RPMI7951 (cell line): Measurements from ENCODE around the gene ANKRD33B. TPM values are rescaled to one million over a fixed set of nuclear protein-coding genes. Genes with fewer than 3 reads are reported as not detected.

Source experiments
- DNase-seq: peaks from one replicate; pipeline ENCODE4 v3.0.0-alpha.2; 2012; ENCODE audit warnings: low read depth
- total RNA-seq: library from RNA; depleted of rRNA; stranded (reverse); fragments of >200 nt; shearing (Covaris generic); gene quantifications from 2 replicates; pipeline ENCODE4 v1.2.3, GENCODE V29; 2014

Gene ANKRD33B
- total RNA-seq, 1 experiment from 2014 or later, result 0.36 TPM

DNA sequence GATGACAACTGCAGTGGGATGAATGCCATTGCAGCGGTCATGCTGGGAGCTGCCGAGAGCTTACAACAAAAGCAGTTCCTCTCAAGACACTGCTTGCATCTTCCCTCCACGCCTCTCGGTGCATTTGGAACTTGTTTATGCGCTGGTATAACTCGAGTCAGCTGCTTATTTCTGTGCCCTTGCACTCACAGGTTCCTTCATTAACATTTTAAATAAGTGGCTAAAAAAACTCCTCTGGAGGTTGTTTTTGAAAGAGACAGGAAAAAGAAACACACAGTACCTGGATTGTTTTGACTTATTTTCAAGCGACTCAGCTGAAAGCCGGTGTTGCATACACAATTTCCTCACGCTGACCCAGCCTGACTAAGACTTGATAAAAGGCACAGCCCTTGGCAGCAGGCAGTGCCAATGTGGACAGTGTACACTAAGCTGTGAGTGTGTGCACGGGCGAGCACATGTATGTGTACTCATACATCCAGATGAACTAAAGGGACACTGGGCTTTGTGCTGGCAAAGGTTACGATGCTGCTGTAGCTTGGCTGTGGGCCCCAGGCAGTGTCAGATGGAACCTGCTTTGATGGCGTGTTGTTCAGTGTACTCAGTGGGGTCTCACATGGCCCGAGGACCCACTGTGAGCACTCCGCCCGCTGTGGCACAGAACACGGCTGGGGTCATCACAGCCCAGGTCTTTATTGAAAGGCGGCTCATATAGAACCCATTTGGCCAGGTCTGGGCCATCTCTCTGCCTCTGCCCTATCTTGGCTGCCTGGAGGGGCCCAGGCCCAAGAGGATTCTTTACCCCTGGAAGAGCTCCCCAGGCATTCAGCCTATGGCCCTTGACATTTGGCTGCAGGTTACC lies 92.3 kb downstream of the ANKRD33B start:
- no peak for DNase-seq

DNA sequence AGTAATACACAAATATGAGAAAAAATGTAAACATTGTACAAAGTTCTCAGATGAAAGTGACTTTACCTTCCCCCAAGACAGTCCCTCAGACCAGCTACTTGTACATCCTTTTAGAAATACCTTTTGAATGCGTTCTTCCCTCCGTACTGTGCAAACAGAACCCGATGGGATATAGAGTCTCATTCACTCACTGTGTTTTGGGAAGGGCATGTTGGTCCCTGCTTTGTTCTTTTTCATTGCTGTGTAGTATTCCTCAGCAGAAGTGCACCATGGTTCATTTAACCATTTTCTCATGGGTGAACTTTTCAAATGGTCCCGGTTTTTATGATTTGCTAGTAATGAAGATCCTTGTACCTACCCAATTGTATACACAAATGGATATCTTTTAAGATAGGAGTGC lies 94.4 kb downstream of the ANKRD33B start:
- no peak for DNase-seq

DNA sequence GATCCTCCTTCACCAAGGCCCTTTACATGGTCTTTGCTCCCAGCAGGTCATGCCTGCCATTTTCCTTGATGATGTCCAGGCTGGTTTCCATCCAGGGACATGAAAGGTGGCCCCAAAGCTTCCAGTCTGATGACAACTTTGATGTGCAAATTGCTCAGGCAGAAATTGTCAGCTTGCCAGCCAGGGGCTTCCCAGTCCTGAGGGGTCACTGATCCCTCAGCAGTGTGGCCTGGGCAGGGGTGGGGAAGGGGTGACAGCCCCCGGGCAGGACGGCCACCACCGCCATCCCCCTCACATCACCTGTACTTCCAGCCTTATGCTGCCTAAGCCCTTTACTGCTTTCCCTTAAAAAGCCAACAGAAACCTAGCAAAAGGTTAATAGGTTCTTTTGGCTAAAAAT lies 96.3 kb downstream of the ANKRD33B start:
- no peak for DNase-seq

GRCh38 chr5:10660720-10661387 lies 97.0 kb downstream of the ANKRD33B start:
- no peak for DNase-seq

GRCh38 chr5:10661401-10661800 lies 97.5 kb downstream of the ANKRD33B start:
- DNase-seq, result no peak

DNA sequence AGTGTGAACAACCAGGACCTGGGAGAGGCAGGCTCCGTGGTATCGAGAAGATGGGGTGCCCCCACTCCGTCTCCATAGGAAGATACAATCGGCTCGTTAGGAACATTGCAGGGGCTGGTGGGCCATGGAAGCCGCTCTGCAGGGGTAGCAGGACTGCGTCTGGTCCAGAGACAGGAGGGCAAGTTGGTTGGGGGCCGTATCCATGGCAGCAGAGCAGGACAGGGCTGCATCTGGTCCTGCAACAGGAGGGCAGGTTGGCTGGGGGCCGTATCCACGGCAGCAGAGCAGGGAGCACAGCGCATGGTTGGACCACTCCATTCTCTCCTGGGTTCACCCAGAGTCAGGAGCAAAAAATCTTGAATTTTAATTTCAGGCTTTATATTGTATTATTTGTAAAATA lies 98.2 kb downstream of the ANKRD33B start:
- DNase-seq, result no peak

- DNase-seq, result no peak
Measured at GRCh38 chr5:10662661-10663488, 99.0 kb downstream of the ANKRD33B start.

DNA sequence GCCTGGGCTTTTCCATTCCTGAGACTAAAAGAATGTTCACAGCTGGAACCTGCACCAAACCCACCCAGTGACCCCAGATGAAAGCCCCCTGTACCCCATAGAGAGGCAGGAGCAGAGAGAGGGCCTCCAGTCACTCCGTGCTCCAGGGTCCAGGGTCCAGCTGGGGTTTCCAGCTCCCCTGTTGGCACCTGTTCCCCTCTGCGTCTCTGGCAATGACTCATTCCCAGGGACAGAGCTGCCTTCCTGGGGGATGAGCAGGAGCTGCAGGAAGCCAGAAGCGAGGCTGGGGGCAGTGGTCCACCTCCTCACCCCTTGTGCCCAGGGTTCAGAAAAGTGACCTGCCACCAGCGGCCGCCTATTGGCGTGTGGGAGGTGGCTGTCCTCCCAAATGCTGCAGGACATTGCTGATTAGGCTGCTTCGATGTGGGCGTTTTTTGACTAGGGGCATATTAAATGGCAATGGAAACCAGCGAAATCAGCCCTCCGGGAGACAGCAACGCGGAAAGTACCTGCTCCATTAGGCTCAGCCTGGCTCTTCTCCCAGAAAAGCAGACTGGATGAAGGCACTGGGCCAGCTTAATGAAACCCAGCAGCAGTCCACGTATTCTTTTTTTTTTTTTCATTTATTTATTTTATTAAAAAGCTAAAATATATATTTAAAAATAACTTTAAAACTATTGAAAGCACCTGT lies 99.8 kb downstream of the ANKRD33B start:
- peak; percentile 66 for DNase-seq

DNA sequence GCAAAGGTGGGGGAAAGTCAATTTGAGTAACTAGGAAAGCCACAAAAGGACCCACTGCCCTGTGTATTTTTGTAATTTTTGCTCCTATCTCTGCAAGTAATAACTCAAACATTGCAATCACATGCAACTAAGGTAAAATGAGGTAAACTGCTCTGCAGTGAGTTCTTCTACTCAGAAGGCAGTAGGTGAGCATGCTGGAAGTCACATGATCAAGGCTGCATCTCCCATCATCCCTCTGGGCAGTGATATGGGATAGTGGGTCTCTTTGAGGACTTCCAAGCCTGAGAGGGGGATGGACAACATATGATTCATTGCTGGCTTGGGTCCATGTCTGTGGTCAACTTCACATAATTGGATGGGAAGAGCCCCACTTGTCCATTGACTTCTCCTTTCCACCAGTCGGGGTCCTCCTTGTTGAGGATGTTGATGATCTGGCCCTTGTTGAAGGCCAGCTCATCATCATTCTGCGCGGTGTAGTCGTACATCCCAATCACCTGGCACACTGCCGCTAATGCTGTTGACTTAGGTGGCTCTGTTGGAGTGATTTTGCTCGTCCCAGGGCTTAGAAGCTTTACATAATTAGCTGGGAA lies 100.4 kb downstream of the ANKRD33B start:
- DNase-seq, result peak; percentile 64

- no peak for DNase-seq
Measured at GRCh38 chr5:10665799-10666198, 101.9 kb downstream of the ANKRD33B start.

DNA sequence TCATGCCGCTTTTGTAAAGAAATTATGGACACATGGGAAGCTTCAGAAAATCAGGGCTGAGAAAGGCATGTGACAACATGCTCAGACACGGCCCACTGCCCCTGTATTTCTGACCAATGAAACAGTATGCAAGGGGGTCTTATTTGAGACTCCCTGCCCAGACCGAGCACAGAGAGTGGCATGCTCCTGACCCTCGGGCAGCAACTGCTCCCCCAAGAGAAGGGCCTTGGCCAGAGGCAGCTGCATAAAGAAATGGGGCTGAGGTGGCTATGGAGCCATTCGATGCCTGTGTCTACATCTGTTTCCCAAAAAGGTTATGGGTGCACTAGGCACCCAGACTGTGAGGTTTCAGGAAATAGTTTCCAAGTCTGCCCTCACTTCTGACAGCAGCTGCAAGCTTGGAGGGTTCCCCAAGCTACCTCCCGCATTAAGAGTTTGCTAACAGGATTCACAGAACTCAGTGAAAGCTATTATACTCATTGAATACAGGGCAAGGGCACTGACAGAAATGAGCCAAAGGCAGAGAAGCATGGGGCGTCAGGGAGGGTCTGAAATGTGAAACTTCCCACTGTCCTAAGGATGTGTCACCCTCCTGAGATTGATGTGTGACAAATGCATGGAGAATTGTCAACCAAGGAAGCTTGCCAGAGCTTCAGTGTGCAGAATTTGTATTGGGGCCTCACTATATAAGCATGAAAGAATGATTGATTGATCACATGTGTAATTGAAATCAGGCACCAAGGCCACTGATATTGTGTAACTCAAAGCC lies 102.8 kb downstream of the ANKRD33B start:
- DNase-seq, result no peak

DNA sequence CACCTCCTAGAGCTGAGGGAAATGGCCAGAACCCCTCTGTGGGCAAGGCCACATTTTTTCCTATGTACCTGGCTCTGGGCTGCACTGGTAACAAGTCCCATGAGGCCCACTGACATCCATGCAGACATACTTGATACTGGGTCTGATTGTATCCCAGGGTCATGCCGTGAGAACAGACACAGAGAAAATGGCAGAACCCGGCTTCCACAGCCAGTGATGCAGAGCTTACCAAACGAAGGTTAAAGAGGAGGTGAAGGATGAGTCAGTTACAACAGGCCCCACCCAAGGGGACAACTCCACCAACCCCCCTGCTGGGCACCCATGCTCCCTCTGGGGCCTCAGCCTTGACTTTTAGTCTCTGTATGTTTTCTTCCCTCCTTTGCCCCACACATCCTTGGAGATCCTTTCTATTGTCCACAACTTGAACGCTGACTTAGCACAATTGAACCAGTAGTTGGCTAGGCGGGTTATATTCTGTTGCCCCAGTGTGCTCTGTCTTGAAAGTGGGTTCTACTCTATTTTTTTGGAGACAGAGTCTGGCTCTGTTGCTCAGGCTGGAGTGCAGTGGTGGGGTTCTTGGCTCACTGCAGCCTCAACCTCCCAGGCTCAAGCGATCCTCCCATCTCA lies 103.7 kb downstream of the ANKRD33B start:
- no peak for DNase-seq

- peak; percentile 42 for DNase-seq
Measured at GRCh38 chr5:10668697-10669096, 104.8 kb downstream of the ANKRD33B start.

DNA sequence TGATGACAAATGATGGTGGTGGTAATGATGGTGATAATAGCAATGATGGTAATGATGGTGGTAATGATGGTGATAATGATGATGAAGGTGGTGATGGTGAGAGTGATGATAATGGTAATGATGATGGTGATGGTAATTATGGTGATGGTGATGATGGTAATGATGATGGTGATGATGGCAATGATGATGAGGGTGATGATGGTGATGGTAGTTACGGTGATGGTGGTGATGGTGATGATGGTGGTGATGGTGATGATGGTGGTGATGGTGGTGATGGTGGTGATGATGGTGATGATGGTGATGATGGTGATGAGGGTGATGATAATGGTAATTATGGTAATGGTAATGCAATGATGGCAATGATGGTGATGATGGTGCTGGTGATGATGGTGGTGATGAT lies 106.1 kb downstream of the ANKRD33B start:
- DNase-seq, result no peak

DNA sequence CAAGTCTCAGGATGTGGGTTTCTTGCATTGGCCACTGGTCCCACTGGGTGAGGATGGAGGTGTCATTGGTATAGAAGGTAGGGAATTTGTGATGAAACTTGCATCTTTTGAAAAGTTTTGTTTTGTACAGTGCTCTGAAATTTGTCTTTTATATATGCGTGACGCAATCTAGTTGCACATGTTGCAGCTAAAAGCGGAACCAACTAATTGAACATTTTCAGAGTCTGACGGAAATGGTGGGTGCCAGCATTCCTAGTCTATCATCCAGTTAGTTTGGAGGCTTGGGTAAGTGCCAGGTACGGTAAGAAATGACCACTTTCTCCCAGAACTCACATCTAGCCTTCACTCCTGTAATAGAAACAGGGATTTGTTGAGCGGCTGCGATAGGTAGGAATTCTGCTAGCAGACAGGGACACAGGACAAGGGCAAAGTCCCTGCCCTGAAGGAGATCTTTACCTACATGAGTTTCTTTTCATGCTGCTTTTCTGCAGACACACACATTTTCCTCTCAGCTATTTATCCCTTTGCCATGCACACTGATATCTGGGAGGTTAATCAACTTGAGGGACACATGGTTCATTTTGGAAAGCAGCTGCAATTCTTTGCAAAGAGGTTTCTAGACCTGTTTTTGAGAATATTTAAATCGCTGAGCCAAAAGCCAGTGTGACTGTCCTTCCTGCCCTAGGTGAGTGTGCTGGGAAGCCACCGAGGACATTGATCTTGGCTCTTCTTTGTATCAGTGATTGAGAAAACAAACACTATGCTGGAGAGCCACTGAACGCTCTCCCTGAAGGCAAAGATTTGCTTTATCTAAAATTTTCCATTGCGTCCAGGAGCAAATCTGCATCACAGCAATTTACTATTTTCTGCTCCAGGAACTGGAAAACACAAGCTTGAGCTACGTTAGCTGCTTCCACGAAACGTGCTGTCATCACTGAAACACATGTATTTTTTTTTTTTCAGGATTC lies 107.5 kb downstream of the ANKRD33B start:
- DNase-seq, result peak; percentile 67

- DNase-seq, result no peak
Measured at GRCh38 chr5:10672146-10673016, 108.5 kb downstream of the ANKRD33B start.

GRCh38 chr5:10673017-10673389 lies 109.1 kb downstream of the ANKRD33B start:
- no peak for DNase-seq

- DNase-seq, result no peak
Measured at GRCh38 chr5:10673407-10673806, 109.5 kb downstream of the ANKRD33B start.
